Endothelial cell of hepatic sinusoid (primary cell): ENCODE results near the gene VRK1.
"Not testable (repeated sequence)": the region's sequence is repeated elsewhere in the genome, so short reads cannot be mapped to it uniquely, and the experiment has no call there.

ENCODE experiments used
- in situ Hi-C: cut with HindIII; loops from 2 replicates; pipeline ENCODE4 v1.10.0; 2017; ENCODE audit warnings: low sequenced_read_pairs

Gene VRK1

GRCh38 chr14:96867634-96868033, 70.5 kb downstream of the VRK1 start:
- in situ Hi-C loops = no loop called here

- in situ Hi-C loops = no loop called here
Measured at GRCh38 chr14:96874127-96874526, 76.9 kb downstream of the VRK1 start.

- in situ Hi-C loops = no loop called here
Measured at GRCh38 chr14:96876747-96877146, 79.6 kb downstream of the VRK1 start.

- in situ Hi-C loops = no loop called here
Measured at GRCh38 chr14:96881713-96882112, 84.5 kb downstream of the VRK1 start.

- in situ Hi-C loops = not testable (repeated sequence)
Measured at GRCh38 chr14:96883974-96884373, 86.8 kb downstream of the VRK1 start.

GRCh38 chr14:96888158-96888557, 91.0 kb downstream of the VRK1 start:
- in situ Hi-C loops = no loop called here

GRCh38 chr14:96888593-96888992, 91.4 kb downstream of the VRK1 start:
- in situ Hi-C loops = no loop called here

GRCh38 chr14:96889091-96889490, 91.9 kb downstream of the VRK1 start:
- in situ Hi-C loops = no loop called here

GRCh38 chr14:96893966-96894622, 96.9 kb downstream of the VRK1 start:
- in situ Hi-C loops = no loop called here

GRCh38 chr14:96894966-96895365, 97.8 kb downstream of the VRK1 start:
- in situ Hi-C loops = no loop called here

GRCh38 chr14:96895658-96896271, 98.6 kb downstream of the VRK1 start:
- in situ Hi-C loops = no loop called here

GRCh38 chr14:96897184-96897583, 100.0 kb downstream of the VRK1 start:
- in situ Hi-C loops = no loop called here

GRCh38 chr14:96901227-96901626, 104.0 kb downstream of the VRK1 start:
- in situ Hi-C loops = no loop called here

GRCh38 chr14:96902004-96902403, 104.8 kb downstream of the VRK1 start:
- in situ Hi-C loops = no loop called here

- in situ Hi-C loops = no loop called here
Measured at GRCh38 chr14:96903444-96904023, 106.4 kb downstream of the VRK1 start.

GRCh38 chr14:96904201-96904600, 107.0 kb downstream of the VRK1 start:
- in situ Hi-C loops = no loop called here

GRCh38 chr14:96905065-96905464, 107.9 kb downstream of the VRK1 start:
- in situ Hi-C loops = no loop called here

GRCh38 chr14:96905825-96906224, 108.6 kb downstream of the VRK1 start:
- in situ Hi-C loops = no loop called here

GRCh38 chr14:96906434-96906833, 109.3 kb downstream of the VRK1 start:
- in situ Hi-C loops = no loop called here

GRCh38 chr14:96909841-96910364, 112.7 kb downstream of the VRK1 start:
- in situ Hi-C loops = no loop called here

GRCh38 chr14:96911499-96912149, 114.4 kb downstream of the VRK1 start:
- in situ Hi-C loops = no loop called here
